ENCODE results near the gene PCDH18.

DNA sequence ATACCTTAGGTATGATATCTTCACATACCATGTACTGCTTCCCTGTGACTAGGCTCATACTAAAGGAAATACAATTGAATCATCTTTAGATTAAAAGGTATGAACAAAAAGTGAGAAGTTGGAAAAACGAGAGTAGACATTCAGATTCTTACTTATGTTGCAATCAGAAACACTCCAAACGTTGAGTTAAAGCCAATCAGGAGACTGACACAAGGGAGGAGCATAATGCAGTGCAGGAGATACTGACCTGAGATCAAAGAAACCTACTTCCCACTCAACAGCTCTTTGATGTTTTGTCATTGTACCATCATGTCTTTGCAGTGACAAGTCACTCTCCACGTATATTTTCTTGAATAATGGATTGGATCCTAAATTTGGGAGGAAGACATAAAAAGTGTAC, 8.9 kb upstream of the PCDH18 start:
- TF ChIP-seq, protein P1, sequence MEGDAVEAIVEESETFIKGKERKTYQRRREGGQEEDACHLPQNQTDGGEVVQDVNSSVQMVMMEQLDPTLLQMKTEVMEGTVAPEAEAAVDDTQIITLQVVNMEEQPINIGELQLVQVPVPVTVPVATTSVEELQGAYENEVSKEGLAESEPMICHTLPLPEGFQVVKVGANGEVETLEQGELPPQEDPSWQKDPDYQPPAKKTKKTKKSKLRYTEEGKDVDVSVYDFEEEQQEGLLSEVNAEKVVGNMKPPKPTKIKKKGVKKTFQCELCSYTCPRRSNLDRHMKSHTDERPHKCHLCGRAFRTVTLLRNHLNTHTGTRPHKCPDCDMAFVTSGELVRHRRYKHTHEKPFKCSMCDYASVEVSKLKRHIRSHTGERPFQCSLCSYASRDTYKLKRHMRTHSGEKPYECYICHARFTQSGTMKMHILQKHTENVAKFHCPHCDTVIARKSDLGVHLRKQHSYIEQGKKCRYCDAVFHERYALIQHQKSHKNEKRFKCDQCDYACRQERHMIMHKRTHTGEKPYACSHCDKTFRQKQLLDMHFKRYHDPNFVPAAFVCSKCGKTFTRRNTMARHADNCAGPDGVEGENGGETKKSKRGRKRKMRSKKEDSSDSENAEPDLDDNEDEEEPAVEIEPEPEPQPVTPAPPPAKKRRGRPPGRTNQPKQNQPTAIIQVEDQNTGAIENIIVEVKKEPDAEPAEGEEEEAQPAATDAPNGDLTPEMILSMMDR (IDR thresholded peaks at IDR 0.05): no peak
- TF ChIP-seq EP300 (IDR thresholded peaks at IDR 0.05): no peak
